Cardiac muscle cell (in vitro differentiated cells and primary cell): ENCODE measurements around the gene LGALS12. TPM values are rescaled to one million over a fixed set of nuclear protein-coding genes. Genes with fewer than 3 reads are reported as not detected.

ENCODE experiments used
- DNase-seq, 2 donors: peaks; one replicate each; pipeline versions ENCODE4 v3.0.0 to v3.0.0-alpha.2; 2010 to 2017; ENCODE audit warnings: low read depth in 1 of 2, low spot score in 1 of 2
- H3K27ac ChIP-seq: fragments of 200-600 bp; sonication (generic); 2 replicates; pipeline ENCODE4 v1.5.1; 2016
- H3K27me3 ChIP-seq: fragments of 200-600 bp; sonication (generic); 2 replicates; pipeline ENCODE4 v1.6.0; 2016; ENCODE audit warnings: control low read depth
- H3K36me3 ChIP-seq: fragments of 200-600 bp; sonication (generic); 2 replicates; pipeline ENCODE4 v1.5.1; 2016; ENCODE audit warnings: control low read depth
- H3K4me1 ChIP-seq: fragments of 200-600 bp; sonication (generic); 2 replicates; pipeline ENCODE4 v1.8.1; 2017; ENCODE audit warnings: low read depth, mild to moderate bottlenecking, mixed run types
- H3K4me3 ChIP-seq: fragments of 200-600 bp; sonication (generic); 2 replicates; pipeline ENCODE4 v1.5.1; 2016; ENCODE audit warnings: mild to moderate bottlenecking
- H3K9me3 ChIP-seq: fragments of 200-600 bp; sonication (generic); 2 replicates; pipeline ENCODE4 v1.5.1; 2017; ENCODE audit warnings: low read depth, mild to moderate bottlenecking, control low read depth
- polyA plus RNA-seq: library from polyadenylated mRNA; unstranded; fragments of >200 nt; fragmentation: Nextera tagmentation; extraction: Ambion mirVana; gene quantifications from 2 replicates; pipeline ENCODE4 v1.2.1, GENCODE V29; 2016
- total RNA-seq: library from RNA; depleted of rRNA; stranded (reverse); fragments of >200 nt; gene quantifications from 2 replicates; pipeline ENCODE4 v1.2.3, GENCODE V29; 2016
- TF ChIP-seq, protein P1 (sequence below): IDR thresholded peaks from 2 replicates; pipeline ENCODE4 v1.5.1; 2012; ENCODE audit warnings: low read depth, mild to moderate bottlenecking, low read length

LGALS12 gene
- total and polyA plus RNA-seq, 2 experiments from 2014 or later = not detected

- Histone ChIP-seq H3K27me3 (no peaks in the 10 kb centered on the region), H3K4me1 (peaks cover 9% of the 10 kb centered on the region), H3K27ac (no peak overlapping the region), H3K4me3 (no peak overlapping the region), H3K36me3 (no peaks in the 10 kb centered on the region), H3K9me3 (no peaks in the 10 kb centered on the region)
- TF ChIP-seq, protein P1, sequence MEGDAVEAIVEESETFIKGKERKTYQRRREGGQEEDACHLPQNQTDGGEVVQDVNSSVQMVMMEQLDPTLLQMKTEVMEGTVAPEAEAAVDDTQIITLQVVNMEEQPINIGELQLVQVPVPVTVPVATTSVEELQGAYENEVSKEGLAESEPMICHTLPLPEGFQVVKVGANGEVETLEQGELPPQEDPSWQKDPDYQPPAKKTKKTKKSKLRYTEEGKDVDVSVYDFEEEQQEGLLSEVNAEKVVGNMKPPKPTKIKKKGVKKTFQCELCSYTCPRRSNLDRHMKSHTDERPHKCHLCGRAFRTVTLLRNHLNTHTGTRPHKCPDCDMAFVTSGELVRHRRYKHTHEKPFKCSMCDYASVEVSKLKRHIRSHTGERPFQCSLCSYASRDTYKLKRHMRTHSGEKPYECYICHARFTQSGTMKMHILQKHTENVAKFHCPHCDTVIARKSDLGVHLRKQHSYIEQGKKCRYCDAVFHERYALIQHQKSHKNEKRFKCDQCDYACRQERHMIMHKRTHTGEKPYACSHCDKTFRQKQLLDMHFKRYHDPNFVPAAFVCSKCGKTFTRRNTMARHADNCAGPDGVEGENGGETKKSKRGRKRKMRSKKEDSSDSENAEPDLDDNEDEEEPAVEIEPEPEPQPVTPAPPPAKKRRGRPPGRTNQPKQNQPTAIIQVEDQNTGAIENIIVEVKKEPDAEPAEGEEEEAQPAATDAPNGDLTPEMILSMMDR = no peak
- peak in 1 of 2 donors; percentile 65 for DNase-seq
Observed at GRCh38 chr11:63553759-63554158, 47.9 kb downstream of the LGALS12 start.

GRCh38 chr11:63554877-63555223 is 49.0 kb downstream of the LGALS12 start:
- TF ChIP-seq, protein P1 = no peak
- Histone ChIP-seq H3K36me3 (no peaks in the 10 kb centered on the region), H3K4me3 (no peak overlapping the region), H3K27me3 (no peaks in the 10 kb centered on the region), H3K4me1 (peaks cover 9% of the 10 kb centered on the region), H3K27ac (peak overlapping the region; percentile 58), H3K9me3 (no peaks in the 10 kb centered on the region)
- DNase-seq = peak in 1 of 2 donors; percentile 20

- peaks cover 9% of the 10 kb centered on the region for H3K4me1 ChIP-seq
- H3K36me3 ChIP-seq = no peaks in the 10 kb centered on the region
Observed at GRCh38 chr11:63556404-63557013, 50.6 kb downstream of the LGALS12 start.

DNA sequence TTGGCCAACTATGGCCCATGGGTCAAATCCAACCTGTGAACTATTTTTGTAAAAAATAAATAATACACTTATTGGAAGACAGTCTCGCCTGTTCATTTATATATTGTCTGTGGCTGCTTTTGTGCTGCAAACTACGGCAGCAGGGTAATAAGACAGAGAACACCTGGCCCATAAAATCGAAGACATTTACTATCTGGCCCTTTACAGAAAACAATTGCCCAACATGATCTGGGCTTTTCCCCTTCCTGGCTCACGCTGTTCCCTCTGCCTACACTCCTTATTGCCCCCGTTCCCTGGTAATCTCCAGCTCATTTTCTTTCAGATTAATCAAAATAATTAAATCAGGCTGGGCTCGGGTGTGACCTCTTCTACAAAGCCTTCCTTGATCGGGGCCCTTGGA is 51.7 kb downstream of the LGALS12 start:
- Histone ChIP-seq H3K4me1 (peaks cover 9% of the 10 kb centered on the region), H3K9me3 (no peaks in the 10 kb centered on the region), H3K27ac (no peak overlapping the region), H3K36me3 (no peaks in the 10 kb centered on the region), H3K4me3 (no peak overlapping the region), H3K27me3 (no peaks in the 10 kb centered on the region)
- DNase-seq = no peak
- TF ChIP-seq, protein P1 = no peak

More at GRCh38 chr11:63556404-63557013, 50.6 kb downstream of the LGALS12 start:
- DNase-seq = no peak
- H3K27ac ChIP-seq = no peak overlapping the region
- H3K27me3 ChIP-seq = no peaks in the 10 kb centered on the region
- H3K9me3 ChIP-seq = no peaks in the 10 kb centered on the region
- TF ChIP-seq, protein P1 = no peak
- H3K4me3 ChIP-seq = no peak overlapping the region

DNA sequence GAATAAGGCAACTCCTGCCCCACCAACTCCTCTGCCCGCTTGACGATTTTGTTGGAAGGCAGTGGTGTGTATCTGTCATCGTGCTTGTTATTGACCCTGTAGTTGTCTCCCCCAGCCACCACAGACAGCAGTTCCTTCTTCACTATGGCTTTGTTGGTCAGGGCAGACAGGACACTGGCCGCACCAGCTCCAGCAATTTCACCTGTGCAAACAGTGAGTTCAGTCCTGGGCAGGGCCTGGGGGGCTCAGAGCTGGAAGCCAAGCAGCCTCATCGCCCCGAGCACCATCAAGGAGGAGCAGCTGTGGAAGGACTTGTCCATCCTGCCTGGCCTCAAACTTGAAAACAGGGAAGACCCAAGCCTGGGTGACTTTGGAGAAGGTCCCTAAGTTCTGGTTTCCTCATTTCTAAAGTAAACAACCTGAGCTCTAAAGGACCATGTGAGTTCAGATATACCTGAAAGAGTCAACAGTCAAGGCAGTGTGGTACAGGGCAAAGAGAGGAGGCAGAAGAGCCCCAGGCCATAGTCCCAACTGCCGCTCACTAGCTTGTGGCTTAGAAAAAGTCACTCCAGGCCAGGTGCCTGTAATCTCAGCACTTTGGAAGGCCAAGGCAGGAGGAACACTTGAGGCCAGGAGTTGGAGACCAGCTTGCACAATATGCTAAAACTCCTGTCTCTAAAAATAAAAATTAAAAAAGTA is 52.7 kb downstream of the LGALS12 start:
- no peak for DNase-seq
- Histone ChIP-seq H3K4me3 (no peak overlapping the region), H3K36me3 (no peaks in the 10 kb centered on the region), H3K4me1 (peaks cover 9% of the 10 kb centered on the region), H3K27me3 (no peaks in the 10 kb centered on the region), H3K27ac (no peak overlapping the region), H3K9me3 (no peaks in the 10 kb centered on the region)
- TF ChIP-seq, protein P1 = no peak
